ENCODE measurements around the gene FCGR3B.
"Not testable (repeated sequence)": the region's sequence is repeated elsewhere in the genome, so short reads cannot be mapped to it uniquely, and the experiment has no call there.

The FCGR3B gene

DNA sequence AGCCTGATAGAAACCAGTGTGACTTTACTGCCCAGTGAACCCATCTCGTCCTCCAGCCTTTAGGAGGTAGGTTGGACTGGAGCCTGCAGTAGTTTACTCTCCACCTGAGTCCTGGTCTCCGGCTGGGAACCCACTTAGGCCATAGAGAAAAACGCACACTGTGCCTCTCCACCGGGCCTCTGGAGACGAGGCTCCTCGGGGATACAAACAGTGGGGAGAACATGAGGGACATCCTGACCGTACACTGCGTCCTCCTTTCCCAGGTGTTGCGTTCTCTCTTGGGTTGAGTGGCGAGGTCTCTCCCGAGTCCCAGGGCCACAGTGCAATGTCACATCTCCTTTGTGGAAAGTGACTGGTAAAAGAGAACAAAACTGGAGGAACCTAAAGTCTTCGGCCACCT, 26.0 kb downstream of the FCGR3B start:
- not testable (repeated sequence) for DNase-seq

DNA sequence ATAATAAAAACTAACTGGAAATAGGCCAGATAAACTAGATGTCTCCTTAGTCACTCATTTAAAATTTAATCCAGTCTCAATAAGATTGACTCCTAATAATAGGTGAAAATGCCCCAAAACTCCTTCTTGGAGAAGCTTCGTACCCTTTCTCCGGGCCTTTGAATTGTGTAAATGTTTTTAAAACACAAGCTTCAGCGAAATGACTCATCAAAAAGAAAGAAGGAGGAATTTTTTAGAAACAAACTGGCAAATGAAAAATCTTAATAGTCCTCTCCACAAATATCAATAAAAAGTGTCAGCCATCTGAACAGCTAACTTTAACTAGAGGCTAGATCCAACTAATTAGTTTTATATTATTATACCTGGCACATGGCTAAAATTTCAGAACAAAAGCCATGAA, 33.9 kb downstream of the FCGR3B start:
- not testable (repeated sequence) for DNase-seq

DNA sequence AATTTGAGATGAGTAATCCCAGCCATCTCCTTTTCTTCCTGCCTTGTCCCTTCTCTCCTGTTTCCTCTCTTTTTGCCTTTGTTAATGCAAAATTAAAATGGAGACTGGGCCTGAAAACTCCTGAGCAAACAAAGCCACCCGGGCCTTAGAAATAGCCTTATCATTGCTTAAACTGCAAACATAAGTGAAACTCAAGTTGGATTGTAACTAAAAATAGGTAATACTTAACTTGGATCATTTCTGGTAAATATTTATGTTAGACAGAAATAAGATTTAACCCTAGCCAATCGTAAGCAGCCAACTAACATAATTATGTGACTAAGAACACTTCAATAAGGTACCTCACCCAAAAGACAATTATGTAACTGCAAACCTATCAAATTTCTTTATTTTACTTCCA, 35.4 kb downstream of the FCGR3B start:
- DNase-seq: not testable (repeated sequence)

DNA sequence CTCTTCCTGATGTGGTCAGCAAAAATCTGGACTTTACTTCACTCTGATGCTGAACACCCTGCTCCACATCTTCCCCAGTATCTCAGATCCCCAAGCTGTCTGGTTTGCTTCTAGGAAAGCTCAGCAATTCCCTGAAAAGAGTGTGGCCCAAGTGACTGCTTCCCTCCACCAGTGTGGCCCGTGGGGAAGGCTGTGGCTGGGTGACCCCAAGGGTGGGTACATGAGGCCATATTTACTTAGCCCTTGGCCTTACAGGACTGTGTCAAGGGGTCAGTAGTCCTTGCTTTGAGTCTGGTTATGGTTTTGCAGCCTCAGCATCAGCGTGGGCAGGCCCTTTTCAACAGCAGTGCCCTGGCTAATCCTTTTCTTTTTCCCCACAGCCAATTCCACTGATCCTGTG, 35.8 kb downstream of the FCGR3B start:
- not testable (repeated sequence) for DNase-seq

DNA sequence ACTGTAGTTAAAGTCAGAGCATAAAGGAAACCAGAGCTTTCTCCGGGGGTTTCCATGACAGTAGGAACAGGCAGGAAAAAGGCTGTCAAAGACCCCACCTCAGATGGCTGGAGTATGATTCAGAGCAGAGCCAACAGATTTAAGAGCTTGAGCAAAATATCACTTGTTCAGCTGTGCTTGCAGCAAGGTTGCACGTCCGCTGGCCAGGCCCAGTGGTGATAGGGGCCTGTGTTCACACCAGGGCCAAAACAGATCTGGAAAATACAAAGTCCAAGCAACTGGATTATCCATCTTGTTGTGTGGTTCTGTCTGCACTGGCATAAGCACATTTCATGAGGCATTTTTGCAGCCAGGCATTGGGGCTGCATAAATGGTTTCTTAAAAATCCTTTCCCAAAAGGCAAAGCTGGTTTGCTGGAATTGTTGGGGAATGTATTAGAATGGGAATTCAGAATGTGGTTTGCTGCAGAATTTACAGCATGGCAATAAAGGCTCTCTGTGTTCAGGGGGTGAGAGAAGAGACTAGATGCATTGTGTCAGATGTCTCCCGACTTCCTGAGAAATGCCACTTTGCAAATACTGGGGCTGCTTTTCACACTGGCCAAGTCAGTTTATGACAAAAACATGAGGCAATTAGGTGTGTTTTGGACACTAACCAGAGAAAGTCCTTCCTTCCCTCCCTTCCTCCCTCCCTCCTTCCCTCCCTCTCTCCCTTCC, 36.5 kb downstream of the FCGR3B start:
- not testable (repeated sequence) for DNase-seq

DNA sequence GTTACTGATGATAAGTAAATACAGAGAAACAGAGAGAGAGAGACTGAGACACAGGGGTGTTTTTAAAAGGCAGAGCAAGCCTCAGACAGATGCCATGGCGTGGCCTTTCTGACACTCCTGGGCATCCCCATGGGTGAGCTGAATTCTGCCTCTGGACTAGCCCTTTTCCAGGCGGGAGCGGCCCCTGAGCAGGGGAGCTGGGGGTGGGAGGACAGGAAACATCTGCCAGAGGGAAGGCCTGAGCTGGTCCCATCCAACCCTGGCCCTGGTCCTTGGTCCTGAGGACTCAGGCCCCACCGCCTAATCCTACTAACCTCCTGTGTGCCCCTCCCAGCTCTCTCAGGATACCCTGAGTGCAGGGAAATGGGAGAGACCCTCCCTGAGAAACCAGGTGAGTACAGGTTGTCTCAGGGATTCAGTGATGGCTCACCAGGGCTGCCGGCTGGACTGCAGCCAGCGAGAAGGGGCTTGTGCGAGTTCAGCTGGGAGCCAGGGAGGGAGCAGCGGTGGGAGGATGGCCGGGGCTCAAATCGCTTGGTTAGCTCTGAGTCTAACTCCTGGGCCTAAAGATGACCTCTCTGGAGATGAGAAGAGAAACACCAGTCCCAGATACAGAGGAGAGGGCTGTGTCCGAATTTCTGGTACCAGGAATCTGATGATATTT, 37.8 kb downstream of the FCGR3B start:
- not testable (repeated sequence) for DNase-seq

DNA sequence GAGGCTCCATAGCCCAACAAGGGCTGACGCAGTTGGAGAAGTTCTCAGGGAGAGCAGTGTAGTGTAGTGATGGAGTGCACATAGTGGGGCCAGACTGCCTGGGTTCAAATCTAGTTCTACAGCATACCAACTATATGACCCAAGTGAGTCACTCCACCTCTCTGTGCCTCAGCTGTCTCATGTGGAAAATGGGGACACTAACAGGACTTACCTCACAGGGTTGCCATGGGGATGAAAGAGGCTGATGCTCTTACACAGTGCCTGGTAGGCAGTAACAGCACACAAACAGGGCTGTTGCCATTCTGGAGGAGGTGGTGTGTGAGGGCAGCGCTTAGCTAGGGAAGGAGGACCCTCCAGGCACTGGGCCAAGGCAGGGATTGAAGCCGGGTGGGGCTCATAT, 38.4 kb downstream of the FCGR3B start:
- DNase-seq: not testable (repeated sequence)

DNA sequence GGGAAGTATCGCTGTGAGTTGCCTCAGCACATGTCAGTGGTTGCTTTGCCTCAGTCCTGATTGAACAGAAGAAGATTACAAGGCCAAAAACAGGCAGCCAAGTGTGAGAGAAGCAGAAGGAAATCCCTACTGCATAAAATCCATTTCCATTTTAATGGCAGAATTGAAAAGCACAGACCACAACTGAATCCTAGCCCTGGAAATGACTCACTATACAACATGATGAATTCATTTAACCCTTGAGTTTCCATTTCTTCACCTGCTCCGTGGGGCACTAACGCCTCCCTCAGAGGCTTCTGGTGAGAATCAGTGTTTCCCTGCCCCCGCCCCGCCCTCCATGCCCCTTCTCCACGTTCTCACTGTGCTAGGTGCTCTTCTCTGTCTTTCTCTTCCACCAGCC, 41.1 kb downstream of the FCGR3B start:
- DNase-seq: not testable (repeated sequence)

DNA sequence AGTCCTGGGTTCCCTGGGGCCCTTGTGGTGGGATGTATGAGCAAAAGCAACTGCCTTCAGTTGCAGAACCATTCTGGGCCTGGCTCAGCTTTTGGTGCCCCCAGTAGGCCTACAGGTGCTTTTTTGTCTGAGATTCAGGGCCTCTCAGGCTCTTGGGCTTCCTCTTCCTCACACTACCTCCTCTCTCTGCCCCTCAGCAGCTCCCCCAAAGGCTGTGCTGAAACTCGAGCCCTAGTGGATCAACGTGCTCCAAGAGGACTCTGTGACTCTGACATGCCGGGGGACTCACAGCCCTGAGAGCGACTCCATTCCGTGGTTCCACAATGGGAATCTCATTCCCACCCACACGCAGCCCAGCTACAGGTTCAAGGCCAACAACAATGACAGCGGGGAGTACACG, 41.6 kb downstream of the FCGR3B start:
- not testable (repeated sequence) for DNase-seq

DNA sequence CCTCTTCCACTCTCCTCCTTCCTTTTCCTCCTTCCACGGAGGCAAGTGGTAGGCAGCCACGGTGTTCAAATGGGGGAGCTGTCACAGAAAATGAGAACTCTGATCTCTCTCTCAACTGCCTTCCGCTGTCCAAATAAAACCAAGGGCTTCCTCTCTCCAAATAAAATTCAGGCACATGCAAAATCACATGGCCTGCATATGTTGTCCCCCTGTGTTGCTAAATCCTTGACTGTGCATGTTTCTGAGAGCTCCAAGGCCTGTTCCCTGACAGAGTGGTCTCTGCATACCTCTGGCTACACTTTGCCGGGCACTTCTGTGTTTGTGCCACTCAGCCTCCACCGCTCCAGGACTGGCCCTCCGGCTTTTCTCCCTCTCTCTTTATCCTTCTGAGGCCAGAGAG, 42.4 kb downstream of the FCGR3B start:
- DNase-seq: not testable (repeated sequence)

DNA sequence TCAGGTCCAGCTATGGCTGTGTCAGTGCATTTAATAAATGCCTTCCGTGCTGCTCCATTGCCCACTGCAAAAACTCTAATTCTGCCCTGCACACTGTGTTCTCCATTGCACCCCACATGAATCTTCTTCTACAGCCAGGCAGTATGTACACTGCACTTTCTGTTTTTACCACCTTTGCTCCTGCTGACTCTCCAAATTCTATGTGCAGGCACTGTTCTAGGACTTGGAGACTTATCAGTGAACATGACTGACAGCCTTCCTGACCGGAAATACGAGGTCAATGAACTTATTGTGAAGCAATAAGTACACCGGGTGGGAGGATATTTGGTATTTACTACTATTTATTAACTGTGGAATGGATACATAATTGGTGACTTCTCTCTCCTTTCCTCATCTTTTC, 48.1 kb downstream of the FCGR3B start:
- not testable (repeated sequence) for DNase-seq

DNA sequence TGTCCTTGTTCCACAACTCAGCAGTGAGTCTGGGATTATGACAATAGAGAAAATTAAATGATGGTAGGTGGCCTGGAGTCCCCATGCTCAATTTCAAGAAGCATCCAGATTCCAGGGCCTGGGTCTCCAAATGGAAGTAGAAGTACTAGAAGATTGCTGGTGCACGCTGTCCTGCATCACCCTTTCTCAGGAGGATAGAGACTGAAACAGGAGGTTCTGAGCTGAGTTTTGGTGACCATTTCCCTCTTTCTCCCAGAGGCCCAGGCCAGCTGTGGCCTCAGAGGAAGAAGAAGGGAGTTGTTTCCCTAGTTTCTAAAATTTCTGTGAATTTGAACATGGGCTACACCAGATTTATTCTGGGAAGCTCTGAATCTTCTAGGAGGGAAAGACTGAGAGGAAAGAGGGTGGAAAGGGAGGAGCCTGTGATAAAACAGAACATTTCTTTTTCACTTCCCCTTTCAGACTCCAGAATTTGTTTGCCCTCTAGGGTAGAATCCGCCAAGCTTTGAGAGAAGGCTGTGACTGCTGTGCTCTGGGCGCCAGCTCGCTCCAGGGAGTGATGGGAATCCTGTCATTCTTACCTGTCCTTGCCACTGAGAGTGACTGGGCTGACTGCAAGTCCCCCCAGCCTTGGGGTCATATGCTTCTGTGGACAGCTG, 50.0 kb downstream of the FCGR3B start:
- DNase-seq: not testable (repeated sequence)

DNA sequence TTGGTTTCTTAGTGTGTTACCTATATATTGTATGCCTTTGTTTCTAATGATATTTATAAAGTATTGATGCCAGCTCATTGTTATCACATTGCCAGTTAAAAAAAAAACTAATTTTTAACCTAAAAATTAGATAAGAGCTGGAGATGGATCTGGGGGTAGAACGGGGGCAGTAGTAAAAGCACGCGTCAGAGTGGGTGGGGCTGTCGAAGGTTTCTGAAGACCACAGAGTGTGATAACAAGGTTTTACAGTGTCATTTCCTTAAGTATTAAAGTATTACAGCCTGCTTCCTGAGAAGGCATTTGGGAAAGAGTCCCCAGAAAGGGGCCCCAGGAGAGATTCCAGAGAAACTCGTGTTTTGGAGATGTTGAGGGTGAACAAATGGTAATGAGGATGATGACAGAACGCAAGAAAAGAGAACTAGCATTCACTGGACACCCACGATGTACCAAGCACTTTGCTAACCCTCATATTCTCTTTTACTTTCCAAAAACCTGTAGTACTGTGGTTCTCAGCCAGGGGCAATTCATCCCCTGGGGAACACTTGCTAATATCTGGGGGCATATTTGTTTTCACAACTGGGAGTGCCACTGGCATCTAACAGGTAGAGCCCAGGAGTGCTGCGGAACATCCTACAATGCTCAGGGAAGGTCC, 51.0 kb downstream of the FCGR3B start:
- not testable (repeated sequence) for DNase-seq

DNA sequence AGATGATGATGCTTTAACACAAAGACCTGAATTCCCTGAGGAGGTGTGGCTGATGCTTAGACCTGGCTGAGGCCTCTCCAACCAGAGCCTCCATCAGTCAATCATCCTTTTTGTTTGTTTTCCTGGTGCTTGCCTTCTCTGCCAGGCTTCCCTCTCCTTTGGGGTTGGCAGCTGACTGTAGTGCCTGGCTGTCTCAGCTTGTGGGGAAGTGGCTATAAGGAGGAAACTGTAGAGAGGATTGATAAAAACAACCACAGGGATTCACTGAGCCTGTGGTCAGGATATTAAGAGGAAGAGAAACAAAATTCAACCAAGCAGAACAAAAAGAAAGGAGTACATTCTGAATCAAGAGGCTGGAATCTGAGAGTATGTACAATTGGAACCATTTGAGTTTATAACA, 54.3 kb downstream of the FCGR3B start:
- not testable (repeated sequence) for DNase-seq
